GM08714 (cell line): Measurements from ENCODE around the gene FRMD1.

ENCODE experiments used
- H3K4me3 ChIP-seq: fragments of 200-500 bp; sonication (Bioruptor generic); 2 replicates; pipeline ENCODE4 v1.5.1; 2014; ENCODE audit warnings: mild to moderate bottlenecking, low read length, inconsistent platforms
- ZNF274 ChIP-seq: IDR thresholded peaks from 2 replicates; pipeline ENCODE4 v1.6.1; 2012; ENCODE audit warnings: mild to moderate bottlenecking, low read depth, low read length

The FRMD1 gene

DNA sequence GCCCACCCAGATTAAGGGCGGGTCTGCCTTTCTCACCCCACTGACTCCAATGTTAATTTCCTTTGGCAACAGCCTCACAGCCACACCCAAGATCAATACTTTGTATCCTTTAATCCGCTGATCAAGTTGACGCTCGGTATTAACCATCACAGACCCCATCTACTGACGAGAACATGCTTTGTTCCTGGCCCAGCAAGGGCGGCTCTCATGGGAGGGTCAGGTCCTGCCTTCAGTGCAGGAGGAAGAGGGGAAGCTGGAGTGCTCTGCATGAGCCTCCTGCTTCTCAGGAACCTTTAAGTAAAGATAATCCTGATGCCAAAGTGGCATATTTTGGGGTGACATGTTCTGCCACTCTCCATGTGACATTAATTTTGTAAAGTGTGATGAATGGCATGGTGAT is 73.2 kb downstream of the FRMD1 start:
- no peak for TF ChIP-seq ZNF274
- H3K4me3 ChIP-seq: no peak overlapping the region

- TF ChIP-seq ZNF274: no peak
Measured at GRCh38 chr6:168004945-168005344, 74.1 kb downstream of the FRMD1 start.

GRCh38 chr6:168004023-168004422 is 75.0 kb downstream of the FRMD1 start:
- no peak overlapping the region for H3K4me3 ChIP-seq
- TF ChIP-seq ZNF274: no peak

More at GRCh38 chr6:168004945-168005344, 74.1 kb downstream of the FRMD1 start:
- H3K4me3 ChIP-seq: no peak overlapping the region
